Chondrocyte (in vitro differentiated cells): ENCODE measurements around the gene ASMTL. TPM values are rescaled to one million over a fixed set of nuclear protein-coding genes. Genes with fewer than 3 reads are reported as not detected.

Experiments used
- DNase-seq: peaks from one replicate; pipeline ENCODE4 v3.0.0; 2021; ENCODE audit warnings: mixed read lengths, low spot score
- H3K27ac Mint-ChIP-seq: one replicate; pipeline ENCODE4 v1.8.0; 2021; ENCODE audit warnings: mild to moderate bottlenecking, moderate library complexity, mixed read lengths; ENCODE audit not compliant: unreplicated experiment
- H3K27me3 Mint-ChIP-seq: 2 replicates; pipeline ENCODE4 v1.8.0; 2021; ENCODE audit warnings: low read depth, mixed read lengths
- H3K36me3 Mint-ChIP-seq: 2 replicates; pipeline ENCODE4 v1.8.0; 2021; ENCODE audit warnings: low read depth, mixed read lengths
- H3K4me1 Mint-ChIP-seq: 2 replicates; pipeline ENCODE4 v1.8.0; 2021; ENCODE audit warnings: low read depth, mild to moderate bottlenecking, mixed read lengths
- H3K4me3 Mint-ChIP-seq: one replicate; pipeline ENCODE4 v1.8.0; 2021; ENCODE audit warnings: mild to moderate bottlenecking, moderate library complexity, mixed read lengths; ENCODE audit not compliant: unreplicated experiment
- H3K9me3 Mint-ChIP-seq: 2 replicates; pipeline ENCODE4 v1.8.0; 2021; ENCODE audit warnings: low read depth, mixed read lengths
- CTCF ChIP-seq: fragments of 200-600 bp; sonication (generic); IDR thresholded peaks from 2 replicates; pipeline ENCODE4 v1.5.0; 2021; ENCODE audit warnings: antibody characterized with exemption, mild to moderate bottlenecking, moderate library complexity
- total RNA-seq: library from RNA; stranded (reverse); gene quantifications from 3 replicates; pipeline ENCODE4 v1.2.1, GENCODE V29; 2021

The ASMTL gene
- total RNA-seq, 1 donor from 2014 or later, result 19.6 TPM

DNA sequence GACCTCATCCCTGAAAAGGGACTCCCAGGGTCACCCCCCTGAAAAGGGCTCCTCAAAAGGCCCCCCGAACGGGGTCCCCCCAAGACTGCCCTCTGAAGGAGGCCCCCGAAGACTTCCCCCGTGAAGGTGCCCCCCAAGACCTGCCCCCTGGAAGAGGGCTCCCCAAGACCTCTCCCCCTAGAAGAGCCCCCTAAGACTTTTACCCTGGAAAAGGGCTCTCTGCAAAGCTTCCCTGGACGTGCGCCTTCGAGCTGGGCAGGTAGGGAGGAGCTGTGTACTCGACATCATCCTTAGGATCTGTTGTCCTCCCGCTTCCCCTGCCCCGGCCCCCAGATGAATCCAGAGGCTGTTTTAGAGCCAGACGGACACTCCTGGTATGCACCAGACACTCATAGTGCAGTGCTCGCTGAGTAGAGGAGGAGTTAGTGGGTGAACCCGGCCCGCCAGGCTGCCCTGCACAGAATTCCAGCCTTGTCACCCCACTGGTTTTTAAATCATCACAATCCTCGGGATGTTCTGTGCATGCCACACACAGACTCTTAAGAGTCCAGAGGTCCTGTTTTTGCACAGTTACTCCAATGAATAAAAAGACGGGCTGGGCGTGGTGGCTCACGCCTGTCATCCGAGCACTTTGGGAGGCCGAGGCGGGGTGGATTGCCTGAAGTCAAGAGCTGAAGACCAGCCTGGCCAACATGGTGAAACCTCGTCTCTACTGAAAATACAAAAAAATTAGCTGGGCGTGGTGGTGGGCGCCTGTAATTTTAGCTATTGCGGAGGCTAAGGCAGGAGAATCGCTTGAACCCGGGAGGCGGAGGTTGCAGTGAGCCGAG, 55.1 kb downstream of the ASMTL start:
- H3K9me3 Mint-ChIP-seq, result no peaks in the 10 kb centered on the region
- TF ChIP-seq CTCF, result no peak
- peaks cover 3% of the 10 kb centered on the region for H3K36me3 Mint-ChIP-seq
- no peaks in the 10 kb centered on the region for H3K27me3 Mint-ChIP-seq
- no peak overlapping the region for H3K27ac Mint-ChIP-seq
- peaks cover 34% of the 10 kb centered on the region for H3K4me1 Mint-ChIP-seq
- peak; percentile 79 for DNase-seq
- no peak overlapping the region for H3K4me3 Mint-ChIP-seq

- Mint-ChIP-seq H3K4me1 (peaks cover 34% of the 10 kb centered on the region), H3K36me3 (peaks cover 3% of the 10 kb centered on the region), H3K4me3 (no peak overlapping the region), H3K9me3 (no peaks in the 10 kb centered on the region), H3K27ac (no peak overlapping the region), H3K27me3 (no peaks in the 10 kb centered on the region)
- peak; percentile 75 for DNase-seq
- TF ChIP-seq CTCF, result no peak
Measured at GRCh38 chrX:1397001-1397400, 55.7 kb downstream of the ASMTL start.

DNA sequence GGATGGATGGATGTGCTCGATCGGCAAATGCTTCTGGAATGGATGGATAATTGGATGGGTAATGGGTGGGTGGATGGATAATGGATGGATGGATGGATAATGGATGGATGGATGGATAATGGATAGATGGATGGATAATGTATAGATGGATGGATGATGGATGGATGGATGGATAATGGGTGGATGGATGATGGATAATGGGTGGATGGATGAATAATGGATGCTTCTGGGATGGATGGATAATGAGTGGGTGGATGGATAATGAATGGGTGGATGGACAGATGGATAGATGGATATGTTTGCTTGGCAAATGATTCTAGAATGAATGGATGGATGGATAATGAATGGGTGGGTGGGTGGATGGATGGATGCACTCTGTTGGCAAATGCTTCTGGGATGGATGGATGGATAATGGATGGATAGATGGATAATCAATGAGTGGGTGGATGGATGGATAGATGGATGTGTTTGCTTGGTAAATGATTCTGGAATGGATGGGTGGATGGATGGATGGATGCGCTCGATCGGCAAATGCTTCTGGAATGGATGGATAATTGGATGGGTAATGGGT, 57.0 kb downstream of the ASMTL start:
- H3K4me3 Mint-ChIP-seq, result no peak overlapping the region
- H3K36me3 Mint-ChIP-seq, result peaks cover 7% of the 10 kb centered on the region
- no peaks in the 10 kb centered on the region for H3K9me3 Mint-ChIP-seq
- no peak for DNase-seq
- H3K27me3 Mint-ChIP-seq, result no peaks in the 10 kb centered on the region
- H3K4me1 Mint-ChIP-seq, result peaks cover 40% of the 10 kb centered on the region
- TF ChIP-seq CTCF, result no peak
- no peak overlapping the region for H3K27ac Mint-ChIP-seq

GRCh38 chrX:1394731-1395501, 57.8 kb downstream of the ASMTL start:
- Mint-ChIP-seq H3K4me3 (peak overlapping the region; percentile 47), H3K9me3 (no peaks in the 10 kb centered on the region), H3K27me3 (no peaks in the 10 kb centered on the region), H3K4me1 (peaks cover 44% of the 10 kb centered on the region), H3K27ac (peak overlapping the region; percentile 51), H3K36me3 (peaks cover 9% of the 10 kb centered on the region)
- peak; percentile 79 for DNase-seq
- no peak for TF ChIP-seq CTCF
